K562 (cell line): ENCODE results near the gene CHD6. TPM values are rescaled to one million over a fixed set of nuclear protein-coding genes. Genes with fewer than 3 reads are reported as not detected.

Source experiments
- ATAC-seq: fragments of 200-7000 bp; cut with Tn5 transposase; 3 replicates; pipeline ENCODE4 v1.9.1; 2020; ENCODE audit warnings: moderate library complexity
- BruUV-seq: library from RNA; stranded (reverse); fragments of 400-500 nt; replicated peaks from 2 replicates; lab custom pipeline; 2021; lab: Mats Ljungman, UMichigan
- CTCF ChIA-PET: fragments of 300-600 bp; formaldehyde crosslinking; extraction: SDS; loops from one replicate; lab custom pipeline; 2021; ENCODE audit warnings: low intra/inter-chr PET ratio; lab: Yijun Ruan, JAX
- POLR2A ChIA-PET: fragments of 300-600, 350-650 bp; sonication (Branson Sonifier 250); formaldehyde crosslinking; extraction: SDS; loops from one replicate; lab custom pipeline; 2021; ENCODE audit warnings: antibody characterized with exemption, inconsistent platforms; lab: Yijun Ruan, JAX
- DNase-seq, 4 experiments: peaks; one replicate each; pipeline versions ENCODE4 v3.0.0 to v3.0.0-alpha.2; 2011 to 2018; ENCODE audit warnings: low spot score in 3 of 4, mixed read lengths in 3 of 4; ENCODE audit errors: extremely low read depth in 1 of 4
- FAIRE-seq: peaks from 2 replicates; lab custom pipeline; 2011; peaks lifted over from hg19 to GRCh38; lab: Jason Lieb, UNC
- H2AFZ ChIP-seq: 2 replicates; pipeline ENCODE4 v1.6.0; 2011; ENCODE audit warnings: low read depth, low read length, control low read depth, inconsistent platforms
- H3K27ac ChIP-seq: fragments of 200-600 bp; 3 replicates; pipeline ENCODE4 v1.8.0; 2011; ENCODE audit warnings: low read depth, mild to moderate bottlenecking, control low read depth, inconsistent platforms, low read length, moderate library complexity, mixed read lengths; ENCODE audit errors: extremely low read depth
- H3K27me3 ChIP-seq, 2 experiments: fragments of 300-600 bp in 1 of 2; 2 replicates in 1 of 2; 3 replicates in 1 of 2; pipeline versions ENCODE4 v1.6.0 to v1.8.0; 2011; ENCODE audit warnings: inconsistent platforms in 2 of 2, low read length in 2 of 2, mild to moderate bottlenecking in 1 of 2, mixed read lengths in 1 of 2, moderate library complexity in 1 of 2; ENCODE audit not compliant: control insufficient read depth in 2 of 2, insufficient read depth in 2 of 2
- H3K36me3 ChIP-seq: fragments of 300-600 bp; 3 replicates; pipeline ENCODE4 v1.8.0; 2011; ENCODE audit warnings: mild to moderate bottlenecking, low read length, inconsistent platforms; ENCODE audit not compliant: control insufficient read depth, insufficient read depth
- H3K4me1 ChIP-seq, 2 experiments: fragments of 200-600 bp in 1 of 2; replicated peaks in 1 of 2; 2 replicates in 1 of 2; 3 replicates in 1 of 2; pipeline versions ENCODE4 v1.5.1 to v1.8.0; 2011; ENCODE audit warnings: inconsistent platforms in 2 of 2, low read length in 2 of 2, mild to moderate bottlenecking in 1 of 2, mixed read lengths in 1 of 2, moderate library complexity in 1 of 2; ENCODE audit not compliant: control insufficient read depth in 2 of 2, insufficient read depth in 2 of 2
- H3K4me2 ChIP-seq: 2 replicates; pipeline ENCODE4 v1.6.1; 2011; ENCODE audit warnings: low read length, control low read depth, inconsistent platforms, mixed read lengths; ENCODE audit not compliant: insufficient read depth
- H3K4me3 ChIP-seq: fragments of 200-600 bp; sonication (generic), shearing (Covaris generic); 2 replicates; pipeline ENCODE4 v1.5.1; 2016; ENCODE audit warnings: control low read depth, inconsistent platforms
- H3K79me2 ChIP-seq: fragments of 200-600 bp; 3 replicates; pipeline ENCODE4 v1.8.0; 2011; ENCODE audit warnings: low read length, inconsistent platforms; ENCODE audit not compliant: control insufficient read depth, insufficient read depth
- H3K9ac ChIP-seq, 2 experiments: 2 replicates each; pipeline versions ENCODE4 v1.6.0 to v1.6.1; 2011; ENCODE audit warnings: low read depth in 2 of 2, low read length in 2 of 2, control low read depth in 1 of 2, inconsistent platforms in 1 of 2, mild to moderate bottlenecking in 1 of 2, mixed read lengths in 1 of 2; ENCODE audit not compliant: insufficient read depth in 1 of 2
- H3K9me1 ChIP-seq: one replicate; pipeline ENCODE4 v1.6.0; 2011; ENCODE audit warnings: inconsistent platforms, mild to moderate bottlenecking, low read length, moderate library complexity; ENCODE audit not compliant: control insufficient read depth, insufficient read depth
- H3K9me3 ChIP-seq: replicated peaks from 2 replicates; pipeline ENCODE4 v1.5.1; 2011; ENCODE audit warnings: low read depth, low read length, inconsistent platforms; ENCODE audit not compliant: control insufficient read depth, insufficient read depth
- H4K20me1 ChIP-seq: replicated peaks from 2 replicates; pipeline ENCODE4 v1.6.1; 2011; ENCODE audit warnings: low read length, inconsistent platforms, mixed read lengths; ENCODE audit not compliant: control insufficient read depth, insufficient read depth
- ARID3B ChIP-seq: fragments of 250-450 bp; sonication (Bioruptor Pico); IDR thresholded peaks from 2 replicates; pipeline ENCODE4 v1.4.0; 2020; ENCODE audit warnings: borderline replicate concordance
- CAMTA2 ChIP-seq: fragments of 250-450 bp; sonication (Bioruptor Pico); conservative IDR thresholded peaks from 2 replicates; pipeline ENCODE4 v1.5.1; 2022
- ELF1 ChIP-seq: fragments of 200-800 bp; sonication (Bioruptor generic); IDR thresholded peaks from 2 replicates; pipeline ENCODE4 v1.6.1; 2016; ENCODE audit warnings: missing genetic modification characterization, missing compliant biosample characterization
- KAT2B ChIP-seq: IDR thresholded peaks from one replicate; pipeline ENCODE4 v1.6.1; 2012; ENCODE audit warnings: low read depth, mild to moderate bottlenecking, control low read depth, inconsistent platforms, low read length, moderate library complexity
- NR2C2 ChIP-seq, 2 experiments: fragments of 200-800 bp in 1 of 2; sonication (Bioruptor generic) in 1 of 2; sonication (generic) in 1 of 2; formaldehyde crosslinking in 1 of 2; IDR thresholded peaks; 2 replicates each; pipeline versions ENCODE4 v1.6.1 to v1.8.0; 2016 to 2022; ENCODE audit warnings: mild to moderate bottlenecking in 1 of 2, missing compliant biosample characterization in 1 of 2, missing genetic modification characterization in 1 of 2, missing genetic modification reagents in 1 of 2
- PCBP1 ChIP-seq: fragments of 200-400 bp; formaldehyde crosslinking; IDR thresholded peaks from 2 replicates; pipeline ENCODE4 v1.6.1; 2018; ENCODE audit warnings: mild to moderate bottlenecking, low read depth, low read length; ENCODE audit not compliant: poor library complexity, severe bottlenecking
- PHB ChIP-seq: fragments of 250-450 bp; sonication (Bioruptor Pico); IDR thresholded peaks from 2 replicates; pipeline ENCODE4 v1.5.0; 2021
- PREB ChIP-seq: sonication (generic); formaldehyde crosslinking; IDR thresholded peaks from 2 replicates; pipeline ENCODE4 v1.8.1; 2023; ENCODE audit warnings: mild to moderate bottlenecking, missing genetic modification reagents
- STAT5B ChIP-seq: fragments of 250-450 bp; sonication (Bioruptor Pico); IDR thresholded peaks from 2 replicates; pipeline ENCODE4 v1.8.0; 2021; ENCODE audit warnings: mild to moderate bottlenecking, inconsistent platforms
- SUPT5H ChIP-seq: fragments of 450-650 bp; IDR thresholded peaks from 2 replicates; pipeline ENCODE4 v1.6.1; 2016
- TCF7L2 ChIP-seq: fragments of 150-350 bp; IDR thresholded peaks from 2 replicates; pipeline ENCODE4 v1.6.1; 2016; ENCODE audit warnings: low read depth, mild to moderate bottlenecking, low read length, moderate library complexity
- TEAD1 ChIP-seq, 2 experiments: fragments of 450-650 bp in 1 of 2; sonication (generic) in 1 of 2; formaldehyde crosslinking; IDR thresholded peaks; 2 replicates each; pipeline versions ENCODE4 v1.4.0 to v1.8.0; 2020 to 2022; ENCODE audit warnings: mild to moderate bottlenecking in 2 of 2, missing genetic modification reagents in 1 of 2
- UBTF ChIP-seq, 2 experiments: IDR thresholded peaks; 2 replicates each; pipeline ENCODE4 v1.6.1; 2012; ENCODE audit warnings: improper control_type of control experiment in 2 of 2, low read depth in 2 of 2, low read length in 2 of 2, borderline replicate concordance in 1 of 2
- ZBTB9 ChIP-seq: fragments of 450-650 bp; formaldehyde crosslinking; IDR thresholded peaks from 2 replicates; pipeline ENCODE4 v1.4.0; 2020; ENCODE audit warnings: mild to moderate bottlenecking, moderate library complexity
- ZFP36 ChIP-seq: fragments of 150-350 bp; IDR thresholded peaks from 2 replicates; pipeline ENCODE4 v1.6.1; 2018; ENCODE audit warnings: low read length, low read depth; ENCODE audit not compliant: partially characterized antibody
- ZNF589 ChIP-seq: fragments of 200-800 bp; sonication (Bioruptor generic); IDR thresholded peaks from 2 replicates; pipeline ENCODE4 v1.6.1; 2016; ENCODE audit warnings: low read depth, missing genetic modification characterization, missing compliant biosample characterization
- ZNF707 ChIP-seq: fragments of 250-450 bp; sonication (Bioruptor Pico); conservative IDR thresholded peaks from 2 replicates; pipeline ENCODE4 v1.8.0; 2022; ENCODE audit warnings: inconsistent platforms, mild to moderate bottlenecking, moderate library complexity
- in situ Hi-C: fragments of 300-500 bp; cut with MboI; formaldehyde crosslinking; loops from 4 replicates; pipeline ENCODE4 v1.15.0; 2018; ENCODE audit warnings: inconsistent platforms, mixed read lengths
- intact Hi-C: fragments of 100-400 bp; cut with micrococcal nuclease; formaldehyde crosslinking; loops from 2 replicates; pipeline ENCODE4 v1.14.2; 2022
- polyA plus RNA-seq, 8 experiments: library from polyadenylated mRNA; depleted of rRNA in 4 of 8; stranded (reverse) in 5 of 8; unstranded in 3 of 8; fragments of >200 nt; fragmentation: Nextera tagmentation in 2 of 8; fragmentation: Illumina TruSeq in 1 of 8; extraction: Ambion mirVana in 2 of 8; extraction: Trizol in 1 of 8; gene quantifications; 2 replicates each; pipeline versions ENCODE4 v1.2.1 to v1.2.3, GENCODE V29; 2011 to 2014; ENCODE audit warnings: inconsistent platforms in 1 of 8, missing spikeins in 1 of 8
- total RNA-seq, 7 experiments: library from RNA; depleted of rRNA in 6 of 7; stranded (reverse); fragments of >200 nt in 6 of 7; fragmentation: Illumina TruSeq in 2 of 7; extraction: Trizol in 2 of 7; gene quantifications; 2 replicates each; pipeline versions ENCODE4 v1.2.1 to v1.2.3, GENCODE V29; 2011 to 2021; ENCODE audit warnings: low replicate concordance in 1 of 7

CHD6 gene
- total and polyA plus RNA-seq, 9 of the 15 experiments (the other 6 are each of a cell fraction or from before 2014, with no cell fraction given): 3.9 to 24.2 (median 12.8) TPM

GRCh38 chr20:41499064-41499463, 119.1 kb downstream of the CHD6 start:
- intact Hi-C loops: no loop called here
- TF ChIP-seq STAT5B (CRISPR knock-in tag) (no peak), ZNF707 (no peak), ZBTB9 (CRISPR knock-in tag) (no peak), ELF1 (no peak), CAMTA2 (CRISPR knock-in tag) (no peak), UBTF (IDR thresholded peaks at IDR 0.05; ENCODE audit: borderline replicate concordance in 1 of 2, low read depth in 2 of 2, low read length in 2 of 2) (no peak), ARID3B (no peak), PCBP1 (no peak), SUPT5H (no peak), KAT2B (no peak), PHB (no peak), TEAD1 (CRISPR knock-in tag; IDR thresholded peaks at IDR 0.05) (no peak), PREB (CRISPR knock-in tag) (no peak), ZNF589 (no peak), TCF7L2 (no peak), ZFP36 (no peak), NR2C2 (CRISPR knock-in tag; IDR thresholded peaks at IDR 0.05) (no peak), NR2C2 (tag; IDR thresholded peaks at IDR 0.05) (no peak)

More at GRCh38 chr20:41499064-41499463, 119.1 kb downstream of the CHD6 start:
- no peak for ATAC-seq
- in situ Hi-C loops: no loop called here
- no peaks in the 10 kb centered on the region for H3K9me3 ChIP-seq
- no peak for DNase-seq
- no peak for FAIRE-seq
- ChIA-PET CTCF (no interaction called here), POLR2A (interaction anchor here (0.6 kb wide), 1 partner anchor 332 kb away, joined by 5 read pairs; no protein-coding TSS in a partner anchor)
- no peak overlapping the region for H3K4me3 ChIP-seq
- peaks cover 11% of the 10 kb centered on the region; the same call in 2 of the 3 replicates for H3K36me3 ChIP-seq
- H3K27ac ChIP-seq: no peak overlapping the region
- no peaks in the 10 kb centered on the region for H3K9me1 ChIP-seq
- no peaks in the 10 kb centered on the region for H4K20me1 ChIP-seq
- no peak overlapping the region for H2AFZ ChIP-seq
- no peaks in the 10 kb centered on the region for H3K4me1 ChIP-seq
- H3K79me2 ChIP-seq: no peaks in the 10 kb centered on the region
- H3K27me3 ChIP-seq: no peaks in the 10 kb centered on the region
- BruUV-seq: no TSS peak
- no peak overlapping the region for H3K9ac ChIP-seq
- no peak overlapping the region for H3K4me2 ChIP-seq
